Keratinocyte (primary cell): ENCODE measurements around the gene RAB11FIP4. TPM values are rescaled to one million over a fixed set of nuclear protein-coding genes. Genes with fewer than 3 reads are reported as not detected.

ENCODE experiments used
- DNase-seq: peaks from one replicate; pipeline ENCODE4 v3.0.0-alpha.2; 2011; ENCODE audit warnings: low read depth, missing footprints, low spot score
- FAIRE-seq: peaks from 2 replicates; lab custom pipeline; 2011; peaks lifted over from hg19 to GRCh38; lab: Jason Lieb, UNC
- H2AFZ ChIP-seq: 2 replicates; pipeline ENCODE4 v1.6.0; 2012; ENCODE audit warnings: low read length, control low read depth, inconsistent platforms; ENCODE audit not compliant: control insufficient read depth
- H3K27ac ChIP-seq: 2 replicates; pipeline ENCODE4 v1.5.1; 2011; ENCODE audit warnings: low read length; ENCODE audit not compliant: control insufficient read depth, insufficient read depth
- H3K27me3 ChIP-seq: 3 replicates; pipeline ENCODE4 v1.6.0; 2011; ENCODE audit warnings: low read length; ENCODE audit not compliant: control insufficient read depth, insufficient read depth; ENCODE audit errors: extremely low read depth
- H3K36me3 ChIP-seq, 2 experiments: 2 replicates in 1 of 2; 3 replicates in 1 of 2; pipeline ENCODE4 v1.5.1; 2011; ENCODE audit warnings: low read length in 2 of 2, mild to moderate bottlenecking in 1 of 2; ENCODE audit not compliant: control insufficient read depth in 2 of 2, insufficient read depth in 2 of 2; ENCODE audit errors: extremely low read depth in 1 of 2
- H3K4me1 ChIP-seq: 3 replicates; pipeline ENCODE4 v1.5.1; 2011; ENCODE audit warnings: low read length; ENCODE audit not compliant: control insufficient read depth, insufficient read depth; ENCODE audit errors: extremely low read depth
- H3K4me2 ChIP-seq: 3 replicates; pipeline ENCODE4 v1.6.0; 2011; ENCODE audit warnings: low read depth, low read length; ENCODE audit not compliant: control insufficient read depth, insufficient read depth; ENCODE audit errors: extremely low read depth
- H3K4me3 ChIP-seq, 3 experiments: fragments of 200-600 bp in 1 of 3; sonication (generic) in 1 of 3; 2 replicates in 2 of 3; 3 replicates in 1 of 3; pipeline ENCODE4 v1.5.1; 2011 to 2016; ENCODE audit warnings: low read length in 3 of 3, mild to moderate bottlenecking in 3 of 3, control low read depth in 2 of 3, inconsistent platforms in 1 of 3, low read depth in 1 of 3, mixed read lengths in 1 of 3, mixed run types in 1 of 3, moderate library complexity in 1 of 3; ENCODE audit not compliant: control insufficient read depth in 2 of 3, insufficient read depth in 2 of 3; ENCODE audit errors: extremely low read depth in 1 of 3
- H3K79me2 ChIP-seq: 2 replicates; pipeline ENCODE4 v1.6.0; 2012; ENCODE audit warnings: low read length; ENCODE audit not compliant: control insufficient read depth, insufficient read depth
- H3K9ac ChIP-seq: 3 replicates; pipeline ENCODE4 v1.6.0; 2011; ENCODE audit warnings: low read length; ENCODE audit not compliant: control insufficient read depth, insufficient read depth; ENCODE audit errors: extremely low read depth
- H3K9me1 ChIP-seq: 3 replicates; pipeline ENCODE4 v1.6.0; 2011; ENCODE audit warnings: low read length; ENCODE audit not compliant: control insufficient read depth, insufficient read depth; ENCODE audit errors: extremely low read depth
- H3K9me3 ChIP-seq: 2 replicates; pipeline ENCODE4 v1.5.1; 2012; ENCODE audit warnings: low read depth, low read length; ENCODE audit not compliant: control insufficient read depth
- H4K20me1 ChIP-seq: 3 replicates; pipeline ENCODE4 v1.6.0; 2011; ENCODE audit warnings: low read length; ENCODE audit not compliant: control insufficient read depth, insufficient read depth; ENCODE audit errors: extremely low read depth
- EZH2 ChIP-seq: IDR thresholded peaks from one replicate; pipeline ENCODE4 v1.6.1; 2012; ENCODE audit warnings: inconsistent platforms, mild to moderate bottlenecking, low read length, moderate library complexity
- dilution Hi-C: fragments of 300-500 bp; cut with MboI; formaldehyde crosslinking; loops from one replicate; pipeline ENCODE4 v1.7.0; 2020; ENCODE audit warnings: low sequenced_read_pairs; ENCODE audit not compliant: extremely low pct_ligation_motif_present
- polyA plus RNA-seq, 5 experiments: library from polyadenylated mRNA; depleted of rRNA in 3 of 5; stranded (reverse) in 3 of 5; stranded (forward) in 1 of 5; unstranded in 1 of 5; fragments of >200 nt; gene quantifications; 1 replicate in 1 of 5; 2 replicates in 3 of 5; 3 replicates in 1 of 5; pipeline versions ENCODE4 v1.2.1 to v1.2.3, GENCODE V29; 2011 to 2012; ENCODE audit warnings: missing spikeins in 2 of 5, low read depth in 1 of 5, low replicate concordance in 1 of 5
- TF ChIP-seq, protein P1 (sequence below), 3 experiments: IDR thresholded peaks in 1 of 3; conservative IDR thresholded peaks in 1 of 3; optimal IDR thresholded peaks in 1 of 3; 2 replicates in 2 of 3; 3 replicates in 1 of 3; pipeline versions ENCODE3 to v1.5.1; 2011; ENCODE audit warnings: low read length in 3 of 3, mild to moderate bottlenecking in 3 of 3, moderate library complexity in 2 of 3, control low read depth in 1 of 3, inconsistent platforms in 1 of 3; ENCODE audit not compliant: insufficient read depth in 2 of 3; ENCODE audit errors: extremely low read depth in 1 of 3

The RAB11FIP4 gene
- polyA plus RNA-seq, 1 donor (not counting 4 experiments of a cell fraction or from before 2014, with no cell fraction given): 9.1 TPM

DNA sequence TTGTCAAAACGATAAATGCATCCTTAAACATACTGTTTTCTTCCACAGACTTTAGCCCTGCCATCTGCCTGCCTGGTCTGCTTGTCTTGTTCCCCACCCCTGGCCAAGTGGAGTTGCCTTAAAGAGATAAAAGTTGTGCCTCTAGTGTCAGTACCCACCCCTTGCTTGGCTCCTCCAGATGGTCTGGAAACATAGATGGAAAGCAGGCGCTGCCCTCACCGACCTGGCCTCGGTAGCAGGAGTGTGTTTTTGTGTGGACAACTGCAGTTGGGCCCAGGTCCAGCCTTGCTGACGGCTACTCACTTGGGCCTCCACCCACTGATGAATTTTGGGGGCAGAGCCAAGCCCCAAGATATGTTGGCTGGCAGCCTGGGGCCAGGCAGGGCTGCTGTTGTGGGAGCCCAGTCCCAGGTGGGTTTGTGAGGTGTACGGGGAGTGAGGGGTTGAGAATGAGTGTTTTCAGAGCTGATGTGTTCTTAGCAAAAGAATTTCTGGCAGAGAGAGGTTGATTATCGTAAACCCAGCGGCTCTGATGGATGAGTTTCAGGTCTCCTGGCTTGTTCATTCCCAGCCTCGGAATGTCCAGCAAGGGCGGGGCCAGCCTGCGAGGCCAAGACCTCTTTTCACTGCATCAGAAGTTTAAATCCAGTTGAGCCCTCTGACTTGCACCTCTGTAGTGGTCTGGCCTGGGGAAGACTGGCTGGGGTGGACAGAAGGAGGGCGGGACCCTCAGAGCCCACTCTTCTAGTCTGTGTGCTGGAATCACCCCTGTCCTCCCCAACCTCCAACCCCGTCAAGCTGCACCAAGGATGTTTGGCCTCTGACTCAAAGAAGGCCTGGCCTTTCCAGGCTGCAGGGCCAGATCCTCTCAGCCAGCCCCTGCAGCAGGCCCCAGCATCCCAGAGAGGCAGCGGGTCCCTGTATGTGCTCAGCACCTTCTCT is 179.7 kb downstream of the RAB11FIP4 start:
- no peak for FAIRE-seq
- H2AFZ ChIP-seq: no peak overlapping the region
- no peaks in the 10 kb centered on the region for H3K27me3 ChIP-seq
- H3K79me2 ChIP-seq: peaks cover 28% of the 10 kb centered on the region
- peaks cover 4% of the 10 kb centered on the region for H4K20me1 ChIP-seq
- no peak overlapping the region for H3K4me2 ChIP-seq
- DNase-seq: no peak
- no peaks in the 10 kb centered on the region for H3K9me3 ChIP-seq
- peaks cover 3 to 6% of the 10 kb centered on the region in 2 experiments for H3K36me3 ChIP-seq
- peaks cover 15% of the 10 kb centered on the region for H3K4me1 ChIP-seq
- dilution Hi-C loops: no loop called here
- no peak overlapping the region for H3K4me3 ChIP-seq
- TF ChIP-seq, protein P1, sequence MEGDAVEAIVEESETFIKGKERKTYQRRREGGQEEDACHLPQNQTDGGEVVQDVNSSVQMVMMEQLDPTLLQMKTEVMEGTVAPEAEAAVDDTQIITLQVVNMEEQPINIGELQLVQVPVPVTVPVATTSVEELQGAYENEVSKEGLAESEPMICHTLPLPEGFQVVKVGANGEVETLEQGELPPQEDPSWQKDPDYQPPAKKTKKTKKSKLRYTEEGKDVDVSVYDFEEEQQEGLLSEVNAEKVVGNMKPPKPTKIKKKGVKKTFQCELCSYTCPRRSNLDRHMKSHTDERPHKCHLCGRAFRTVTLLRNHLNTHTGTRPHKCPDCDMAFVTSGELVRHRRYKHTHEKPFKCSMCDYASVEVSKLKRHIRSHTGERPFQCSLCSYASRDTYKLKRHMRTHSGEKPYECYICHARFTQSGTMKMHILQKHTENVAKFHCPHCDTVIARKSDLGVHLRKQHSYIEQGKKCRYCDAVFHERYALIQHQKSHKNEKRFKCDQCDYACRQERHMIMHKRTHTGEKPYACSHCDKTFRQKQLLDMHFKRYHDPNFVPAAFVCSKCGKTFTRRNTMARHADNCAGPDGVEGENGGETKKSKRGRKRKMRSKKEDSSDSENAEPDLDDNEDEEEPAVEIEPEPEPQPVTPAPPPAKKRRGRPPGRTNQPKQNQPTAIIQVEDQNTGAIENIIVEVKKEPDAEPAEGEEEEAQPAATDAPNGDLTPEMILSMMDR (optimal IDR thresholded peaks at IDR 0.05 in 1 of 3, IDR thresholded peaks at IDR 0.05 in 1 of 3, conservative IDR thresholded peaks at IDR 0.05 in 1 of 3; ENCODE audit: extremely low read depth in 1 of 3, insufficient read depth in 2 of 3, low read length in 3 of 3): no peak
- TF ChIP-seq EZH2: no peak
- H3K9me1 ChIP-seq: no peaks in the 10 kb centered on the region
- no peak overlapping the region for H3K27ac ChIP-seq
- H3K9ac ChIP-seq: no peak overlapping the region

DNA sequence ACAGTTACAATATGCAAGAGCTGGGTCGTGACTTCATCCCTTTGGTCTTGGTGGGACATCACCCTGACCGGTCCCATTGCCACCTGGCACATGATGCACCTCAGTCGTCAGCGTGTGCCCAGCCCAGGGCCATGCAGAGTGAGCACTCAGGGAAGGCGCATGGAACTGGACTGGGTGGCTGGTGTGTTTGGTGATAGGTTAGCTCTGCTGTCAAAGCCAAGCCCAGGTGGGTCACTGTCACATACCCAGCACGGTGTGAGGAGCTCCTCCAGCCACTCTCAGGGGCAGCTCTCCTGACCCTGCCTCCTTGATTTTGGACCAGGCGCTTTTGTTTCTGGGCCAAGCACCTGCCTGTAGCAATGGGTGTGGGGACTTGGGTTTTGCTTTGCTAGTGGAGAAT is 180.9 kb downstream of the RAB11FIP4 start:
- Histone ChIP-seq H3K4me3 (no peak overlapping the region), H3K9me1 (no peaks in the 10 kb centered on the region), H3K79me2 (peaks cover 18% of the 10 kb centered on the region), H2AFZ (no peak overlapping the region), H4K20me1 (peaks cover 4% of the 10 kb centered on the region), H3K27me3 (no peaks in the 10 kb centered on the region), H3K4me1 (peaks cover 10% of the 10 kb centered on the region), H3K9me3 (no peaks in the 10 kb centered on the region), H3K27ac (no peak overlapping the region), H3K4me2 (no peak overlapping the region), H3K36me3 (peaks cover 3 to 8% of the 10 kb centered on the region in 2 experiments), H3K9ac (no peak overlapping the region)
- FAIRE-seq: no peak
- TF ChIP-seq, protein P1 (optimal IDR thresholded peaks at IDR 0.05 in 1 of 3, IDR thresholded peaks at IDR 0.05 in 1 of 3, conservative IDR thresholded peaks at IDR 0.05 in 1 of 3; ENCODE audit: extremely low read depth in 1 of 3, insufficient read depth in 2 of 3, low read length in 3 of 3): no peak
- TF ChIP-seq EZH2: no peak
- DNase-seq: no peak
- dilution Hi-C loops: no loop called here
